Measurements from ENCODE around the gene PKNOX2.

- TF ChIP-seq CTCF (IDR thresholded peaks at IDR 0.05; ENCODE audit: low read depth, low read length, poor library complexity, severe bottlenecking) (no peak), EZH2phosphoT487 (IDR thresholded peaks at IDR 0.05; ENCODE audit: borderline replicate concordance, low read length) (no peak)
Measured at GRCh38 chr11:125343086-125343717, 178.7 kb downstream of the PKNOX2 start.

All from DOHH2 (cell line).